ENCODE measurements around the gene ANKRD12. TPM values are rescaled to one million over a fixed set of nuclear protein-coding genes. Genes with fewer than 3 reads are reported as not detected.

The ANKRD12 gene
- total RNA-seq, 1 experiment from 2014 or later, result 31.6 TPM

DNA sequence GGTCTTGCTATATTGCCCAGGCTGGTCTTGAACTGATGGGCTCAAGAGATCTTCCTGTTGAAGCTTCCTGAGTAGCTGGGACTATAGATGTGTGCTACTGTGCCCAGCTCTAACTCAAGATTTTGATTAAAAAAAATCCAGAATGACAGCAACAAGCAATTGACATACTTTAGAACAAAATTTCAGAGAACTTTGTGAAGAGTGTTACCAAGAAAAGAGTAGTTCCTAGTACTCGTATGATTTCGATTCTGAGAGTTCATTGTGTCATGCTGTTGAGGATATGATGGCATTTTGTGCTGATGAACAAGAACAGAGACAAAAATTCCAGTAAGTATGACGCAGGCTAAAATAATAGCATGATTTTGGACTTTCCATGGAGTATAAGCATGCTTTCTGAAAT, 107.8 kb downstream of the ANKRD12 start:
- no peaks in the 10 kb centered on the region for H3K27me3 ChIP-seq (ENCODE audit: insufficient read depth, low read depth)
- 0 out of 2 replicates have a peak, but pooled peaks cover 3% of the 10 kb centered on the region for H4K20me1 ChIP-seq (ENCODE audit: insufficient read depth)
- no peaks in the 10 kb centered on the region for H3K79me2 ChIP-seq (ENCODE audit: low read depth)
- no peak overlapping the region for H2AFZ ChIP-seq
- no peaks in the 10 kb centered on the region for H3F3A ChIP-seq (ENCODE audit: insufficient read depth, low read depth)
- ChIA-PET POLR2A (ENCODE audit: unreplicated experiment) (interaction anchor here (0.7 kb wide), 1 partner anchor 16 kb away, joined by 6 read pairs; no protein-coding TSS in a partner anchor), CTCF (no interaction called here)
- H3K9me3 ChIP-seq (ENCODE audit: insufficient read depth, low read depth), result no peaks in the 10 kb centered on the region
- intact Hi-C loops (cut with micrococcal nuclease; ENCODE audit: unreplicated experiment), result no loop called here
- no peaks in the 10 kb centered on the region for H3K4me1 ChIP-seq (replicated peaks; ENCODE audit: insufficient read depth)
- TF ChIP-seq, protein P1, sequence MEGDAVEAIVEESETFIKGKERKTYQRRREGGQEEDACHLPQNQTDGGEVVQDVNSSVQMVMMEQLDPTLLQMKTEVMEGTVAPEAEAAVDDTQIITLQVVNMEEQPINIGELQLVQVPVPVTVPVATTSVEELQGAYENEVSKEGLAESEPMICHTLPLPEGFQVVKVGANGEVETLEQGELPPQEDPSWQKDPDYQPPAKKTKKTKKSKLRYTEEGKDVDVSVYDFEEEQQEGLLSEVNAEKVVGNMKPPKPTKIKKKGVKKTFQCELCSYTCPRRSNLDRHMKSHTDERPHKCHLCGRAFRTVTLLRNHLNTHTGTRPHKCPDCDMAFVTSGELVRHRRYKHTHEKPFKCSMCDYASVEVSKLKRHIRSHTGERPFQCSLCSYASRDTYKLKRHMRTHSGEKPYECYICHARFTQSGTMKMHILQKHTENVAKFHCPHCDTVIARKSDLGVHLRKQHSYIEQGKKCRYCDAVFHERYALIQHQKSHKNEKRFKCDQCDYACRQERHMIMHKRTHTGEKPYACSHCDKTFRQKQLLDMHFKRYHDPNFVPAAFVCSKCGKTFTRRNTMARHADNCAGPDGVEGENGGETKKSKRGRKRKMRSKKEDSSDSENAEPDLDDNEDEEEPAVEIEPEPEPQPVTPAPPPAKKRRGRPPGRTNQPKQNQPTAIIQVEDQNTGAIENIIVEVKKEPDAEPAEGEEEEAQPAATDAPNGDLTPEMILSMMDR (conservative IDR thresholded peaks at IDR 0.05), result no peak
- TF ChIP-seq EZH2 (IDR thresholded peaks at IDR 0.05; ENCODE audit: low read depth), result no peak
- H3K36me3 ChIP-seq (ENCODE audit: low read depth), result no peaks in the 10 kb centered on the region
- BruUV-seq (replicated peaks), result no TSS peak
- no peak overlapping the region for H3K4me2 ChIP-seq
- H3K9me2 ChIP-seq (ENCODE audit: insufficient read depth), result no peaks in the 10 kb centered on the region
- H3K27ac ChIP-seq, result no peak overlapping the region
- no peak for DNase-seq
- H3K4me3 ChIP-seq, result no peak overlapping the region

DNA sequence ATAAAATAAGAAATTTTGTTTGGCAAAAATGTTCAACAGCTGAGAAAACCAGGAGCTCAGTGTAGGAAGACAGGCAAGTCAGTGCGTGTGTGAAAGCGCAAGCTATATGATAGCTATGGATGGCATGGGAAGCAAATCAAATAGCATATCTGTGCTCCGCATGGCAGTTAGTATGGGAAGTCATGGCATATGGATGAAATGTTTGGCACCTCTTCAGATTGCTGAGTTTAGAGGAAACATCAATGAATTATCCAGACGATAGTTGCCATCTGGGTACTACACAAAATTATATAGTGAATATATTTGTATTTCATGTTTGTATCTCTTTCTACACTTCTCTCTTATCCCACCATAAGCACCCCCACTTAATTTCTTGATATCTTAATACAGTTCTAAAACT, 112.1 kb downstream of the ANKRD12 start:
- Histone ChIP-seq H3K79me2 (ENCODE audit: low read depth) (no peaks in the 10 kb centered on the region), H3K36me3 (ENCODE audit: low read depth) (0 out of 2 replicates have a peak, but pooled peaks cover 5% of the 10 kb centered on the region), H3K27ac (no peak overlapping the region), H4K20me1 (ENCODE audit: insufficient read depth) (no peaks in the 10 kb centered on the region), H3K9me3 (ENCODE audit: insufficient read depth, low read depth) (no peaks in the 10 kb centered on the region), H3K4me1 (replicated peaks; ENCODE audit: insufficient read depth) (no peaks in the 10 kb centered on the region), H3K27me3 (ENCODE audit: insufficient read depth, low read depth) (no peaks in the 10 kb centered on the region), H2AFZ (no peak overlapping the region), H3K4me3 (no peak overlapping the region), H3K9me2 (ENCODE audit: insufficient read depth) (no peaks in the 10 kb centered on the region), H3K4me2 (no peak overlapping the region), H3F3A (ENCODE audit: insufficient read depth, low read depth) (no peaks in the 10 kb centered on the region)
- TF ChIP-seq, protein P1 (conservative IDR thresholded peaks at IDR 0.05), result no peak
- TF ChIP-seq EZH2 (IDR thresholded peaks at IDR 0.05; ENCODE audit: low read depth), result no peak
- intact Hi-C loops (cut with micrococcal nuclease; ENCODE audit: unreplicated experiment), result no loop called here
- DNase-seq, result no peak
- ChIA-PET CTCF (no interaction called here), POLR2A (ENCODE audit: unreplicated experiment) (no interaction called here)
- no TSS peak for BruUV-seq (replicated peaks)

DNA sequence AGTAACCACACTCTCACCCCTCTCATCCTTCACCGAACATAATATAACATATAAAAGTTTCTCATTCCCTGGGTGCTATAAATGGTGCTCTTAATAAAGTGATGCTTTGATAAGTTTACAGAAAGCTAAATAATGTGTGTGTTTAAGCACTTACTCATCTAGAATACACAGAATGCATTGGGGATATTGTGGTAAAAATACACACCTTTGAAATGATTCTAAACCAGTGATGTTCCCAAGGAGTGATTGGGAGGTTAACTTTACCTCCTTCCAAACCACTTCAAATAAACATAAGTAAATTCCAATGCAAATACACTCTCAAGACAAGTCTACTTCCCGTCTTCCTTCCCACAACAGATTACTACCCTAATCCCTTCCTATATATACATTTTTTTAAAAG, 112.7 kb downstream of the ANKRD12 start:
- no peaks in the 10 kb centered on the region for H3K79me2 ChIP-seq (ENCODE audit: low read depth)
- no peak overlapping the region for H3K4me3 ChIP-seq
- intact Hi-C loops (cut with micrococcal nuclease; ENCODE audit: unreplicated experiment), result no loop called here

More for the DNA sequence above, 112.7 kb downstream of the ANKRD12 start:
- CTCF ChIA-PET, result no interaction called here
- TF ChIP-seq EZH2 (IDR thresholded peaks at IDR 0.05; ENCODE audit: low read depth), result no peak
- TF ChIP-seq, protein P1 (conservative IDR thresholded peaks at IDR 0.05), result no peak
- Histone ChIP-seq H3F3A (ENCODE audit: insufficient read depth, low read depth) (no peaks in the 10 kb centered on the region), H2AFZ (no peak overlapping the region), H3K9me2 (ENCODE audit: insufficient read depth) (no peaks in the 10 kb centered on the region), H3K27me3 (ENCODE audit: insufficient read depth, low read depth) (no peaks in the 10 kb centered on the region), H4K20me1 (ENCODE audit: insufficient read depth) (no peaks in the 10 kb centered on the region), H3K4me1 (replicated peaks; ENCODE audit: insufficient read depth) (no peaks in the 10 kb centered on the region), H3K27ac (no peak overlapping the region), H3K9me3 (ENCODE audit: insufficient read depth, low read depth) (no peaks in the 10 kb centered on the region), H3K4me2 (no peak overlapping the region), H3K36me3 (ENCODE audit: low read depth) (0 out of 2 replicates have a peak, but pooled peaks cover 5% of the 10 kb centered on the region)
- no peak for DNase-seq
- BruUV-seq (replicated peaks), result no TSS peak
- POLR2A ChIA-PET (ENCODE audit: unreplicated experiment), result no interaction called here

Measured in PC-9 (cell line).